Measurements from ENCODE around the gene TGM1.

GRCh38 chr14:24282736-24283135, 19.8 kb upstream of the TGM1 start:
- TF ChIP-seq KLF16 (tag by site-specific recombination; IDR thresholded peaks at IDR 0.05), result no peak
- TF ChIP-seq, protein P1, sequence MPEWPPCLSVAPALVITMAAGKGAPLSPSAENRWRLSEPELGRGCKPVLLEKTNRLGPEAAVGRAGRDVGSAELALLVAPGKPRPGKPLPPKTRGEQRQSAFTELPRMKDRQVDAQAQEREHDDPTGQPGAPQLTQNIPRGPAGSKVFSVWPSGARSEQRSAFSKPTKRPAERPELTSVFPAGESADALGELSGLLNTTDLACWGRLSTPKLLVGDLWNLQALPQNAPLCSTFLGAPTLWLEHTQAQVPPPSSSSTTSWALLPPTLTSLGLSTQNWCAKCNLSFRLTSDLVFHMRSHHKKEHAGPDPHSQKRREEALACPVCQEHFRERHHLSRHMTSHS (tag by site-specific recombination; IDR thresholded peaks at IDR 0.05), result no peak
- no peak for TF ChIP-seq HOXD13 (CRISPR knock-in tag; IDR thresholded peaks at IDR 0.05; ENCODE audit: borderline replicate concordance)
- TF ChIP-seq ZBTB8A (tag by site-specific recombination; IDR thresholded peaks at IDR 0.05), result no peak
- TF ChIP-seq ATF2 (tag by site-specific recombination; IDR thresholded peaks at IDR 0.05; ENCODE audit: low read depth), result no peak
- TF ChIP-seq, protein P2, sequence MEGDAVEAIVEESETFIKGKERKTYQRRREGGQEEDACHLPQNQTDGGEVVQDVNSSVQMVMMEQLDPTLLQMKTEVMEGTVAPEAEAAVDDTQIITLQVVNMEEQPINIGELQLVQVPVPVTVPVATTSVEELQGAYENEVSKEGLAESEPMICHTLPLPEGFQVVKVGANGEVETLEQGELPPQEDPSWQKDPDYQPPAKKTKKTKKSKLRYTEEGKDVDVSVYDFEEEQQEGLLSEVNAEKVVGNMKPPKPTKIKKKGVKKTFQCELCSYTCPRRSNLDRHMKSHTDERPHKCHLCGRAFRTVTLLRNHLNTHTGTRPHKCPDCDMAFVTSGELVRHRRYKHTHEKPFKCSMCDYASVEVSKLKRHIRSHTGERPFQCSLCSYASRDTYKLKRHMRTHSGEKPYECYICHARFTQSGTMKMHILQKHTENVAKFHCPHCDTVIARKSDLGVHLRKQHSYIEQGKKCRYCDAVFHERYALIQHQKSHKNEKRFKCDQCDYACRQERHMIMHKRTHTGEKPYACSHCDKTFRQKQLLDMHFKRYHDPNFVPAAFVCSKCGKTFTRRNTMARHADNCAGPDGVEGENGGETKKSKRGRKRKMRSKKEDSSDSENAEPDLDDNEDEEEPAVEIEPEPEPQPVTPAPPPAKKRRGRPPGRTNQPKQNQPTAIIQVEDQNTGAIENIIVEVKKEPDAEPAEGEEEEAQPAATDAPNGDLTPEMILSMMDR (tag by site-specific recombination; IDR thresholded peaks at IDR 0.05), result no peak
- no peak for TF ChIP-seq ZNF529 (tag by site-specific recombination; IDR thresholded peaks at IDR 0.05; ENCODE audit: insufficient replicate concordance)
- TF ChIP-seq ZNF362 (tag by site-specific recombination; IDR thresholded peaks at IDR 0.05), result no peak

Data from HEK293 (cell line).